H9 (cell line): ENCODE measurements around the gene GRK1. TPM values are rescaled to one million over a fixed set of nuclear protein-coding genes. Genes with fewer than 3 reads are reported as not detected.

Experiments used
- DNase-seq: peaks from one replicate; pipeline ENCODE4 v3.0.0-alpha.2; 2017
- H2AFZ ChIP-seq: one replicate; pipeline ENCODE4 v1.6.1; 2013; ENCODE audit warnings: mild to moderate bottlenecking, low read length, control low read depth, moderate library complexity
- H2AK5ac ChIP-seq: 2 replicates; pipeline ENCODE4 v1.6.1; 2013; ENCODE audit warnings: low read length, control low read depth, mixed read lengths; ENCODE audit not compliant: insufficient read length
- H2BK120ac ChIP-seq: one replicate; pipeline ENCODE4 v1.6.1; 2013; ENCODE audit warnings: low read depth, mild to moderate bottlenecking, low read length, control low read depth, inconsistent platforms; ENCODE audit not compliant: poor library complexity, severe bottlenecking
- H2BK12ac ChIP-seq: 2 replicates; pipeline ENCODE4 v1.6.1; 2013; ENCODE audit warnings: low read length, control low read depth, mixed read lengths, low read depth; ENCODE audit not compliant: insufficient read length
- H2BK15ac ChIP-seq: 2 replicates; pipeline ENCODE4 v1.6.1; 2013; ENCODE audit warnings: low read depth, low read length, control low read depth
- H2BK20ac ChIP-seq: one replicate; pipeline ENCODE4 v1.6.1; 2013; ENCODE audit warnings: low read depth, mild to moderate bottlenecking, low read length, control low read depth, inconsistent platforms; ENCODE audit not compliant: poor library complexity, severe bottlenecking
- H2BK5ac ChIP-seq: 2 replicates; pipeline ENCODE4 v1.6.1; 2013; ENCODE audit warnings: low read length, control low read depth, mixed read lengths; ENCODE audit not compliant: insufficient read length
- H3K14ac ChIP-seq: 2 replicates; pipeline ENCODE4 v1.6.1; 2013; ENCODE audit warnings: low read length, control low read depth; ENCODE audit not compliant: insufficient read depth
- H3K18ac ChIP-seq: 2 replicates; pipeline ENCODE4 v1.6.1; 2013; ENCODE audit warnings: low read depth, mild to moderate bottlenecking, mixed read lengths, low read length, control low read depth; ENCODE audit not compliant: insufficient read length
- H3K23ac ChIP-seq: 2 replicates; pipeline ENCODE4 v1.6.1; 2013; ENCODE audit warnings: low read length, control low read depth, mixed read lengths, low read depth; ENCODE audit not compliant: insufficient read length
- H3K23me2 ChIP-seq: 2 replicates; pipeline ENCODE4 v1.6.1; 2013; ENCODE audit warnings: low read depth, mild to moderate bottlenecking, mixed read lengths, low read length, control low read depth; ENCODE audit not compliant: insufficient read length, poor library complexity, severe bottlenecking
- H3K27ac ChIP-seq: 2 replicates; pipeline ENCODE4 v1.5.1; 2013; ENCODE audit warnings: low read length, control low read depth, mixed read lengths, low read depth; ENCODE audit not compliant: insufficient read length
- H3K27me3 ChIP-seq: 2 replicates; pipeline ENCODE4 v1.6.1; 2013; ENCODE audit warnings: low read length, control low read depth, inconsistent platforms; ENCODE audit not compliant: insufficient read depth
- H3K4ac ChIP-seq: 2 replicates; pipeline ENCODE4 v1.6.1; 2013; ENCODE audit warnings: low read depth, mild to moderate bottlenecking, control low read depth, inconsistent platforms, low read length, moderate library complexity
- H3K4me1 ChIP-seq: 2 replicates; pipeline ENCODE4 v1.6.1; 2013; ENCODE audit warnings: low read length, control low read depth, inconsistent platforms; ENCODE audit not compliant: insufficient read depth
- H3K4me2 ChIP-seq: 2 replicates; pipeline ENCODE4 v1.6.1; 2013; ENCODE audit warnings: low read length, control low read depth, mixed read lengths; ENCODE audit not compliant: insufficient read length, insufficient read depth
- H3K56ac ChIP-seq: 2 replicates; pipeline ENCODE4 v1.6.1; 2013; ENCODE audit warnings: low read depth, mild to moderate bottlenecking, mixed read lengths, low read length, control low read depth; ENCODE audit not compliant: insufficient read length
- H3K79me1 ChIP-seq: 2 replicates; pipeline ENCODE4 v1.6.1; 2013; ENCODE audit warnings: low read depth, mild to moderate bottlenecking, moderate library complexity, low read length, control low read depth, inconsistent platforms; ENCODE audit not compliant: insufficient read depth, poor library complexity, severe bottlenecking
- H3K79me2 ChIP-seq: 2 replicates; pipeline ENCODE4 v1.6.1; 2013; ENCODE audit warnings: low read length, control low read depth, inconsistent platforms; ENCODE audit not compliant: insufficient read depth
- H3K9ac ChIP-seq: 2 replicates; pipeline ENCODE4 v1.6.1; 2013; ENCODE audit warnings: low read length, control low read depth, mixed read lengths; ENCODE audit not compliant: insufficient read length; ENCODE audit errors: extremely low read depth
- H3K9me3 ChIP-seq: one replicate; pipeline ENCODE4 v1.6.1; 2013; ENCODE audit warnings: low read depth, low read length, inconsistent platforms; ENCODE audit not compliant: control insufficient read depth
- H3T11ph ChIP-seq: one replicate; pipeline ENCODE4 v1.6.1; 2013; ENCODE audit warnings: mild to moderate bottlenecking, low read length, control low read depth, inconsistent platforms
- H4K20me1 ChIP-seq: one replicate; pipeline ENCODE4 v1.6.1; 2013; ENCODE audit not compliant: control insufficient read depth, insufficient read length, insufficient read depth
- H4K5ac ChIP-seq: 2 replicates; pipeline ENCODE4 v1.6.1; 2013; ENCODE audit warnings: low read depth, mild to moderate bottlenecking, mixed read lengths, low read length, control low read depth; ENCODE audit not compliant: insufficient read length
- H4K8ac ChIP-seq: replicated peaks from 2 replicates; pipeline ENCODE4 v1.6.1; 2013; ENCODE audit warnings: low read length, control low read depth, mixed read lengths, low read depth; ENCODE audit not compliant: insufficient read length
- H4K91ac ChIP-seq: 2 replicates; pipeline ENCODE4 v1.6.1; 2013; ENCODE audit warnings: low read depth, mild to moderate bottlenecking, moderate library complexity, mixed read lengths, low read length, control low read depth; ENCODE audit not compliant: insufficient read length
- H3K27ac Mint-ChIP-seq, 3 experiments: 2 replicates in 2 of 3; 3 replicates in 1 of 3; pipeline ENCODE4 v1.8.0; 2020 to 2021; ENCODE audit warnings: mixed read lengths in 3 of 3, mild to moderate bottlenecking in 1 of 3, moderate library complexity in 1 of 3
- H3K27me3 Mint-ChIP-seq: 2 replicates; pipeline ENCODE4 v1.8.0; 2021; ENCODE audit warnings: low read depth, mild to moderate bottlenecking, moderate library complexity, mixed read lengths
- H3K36me3 Mint-ChIP-seq, 3 experiments: 2 replicates in 2 of 3; 3 replicates in 1 of 3; pipeline ENCODE4 v1.8.0; 2020 to 2021; ENCODE audit warnings: low read depth in 3 of 3, mixed read lengths in 3 of 3; ENCODE audit not compliant: insufficient read depth in 1 of 3
- H3K4me1 Mint-ChIP-seq, 2 experiments: 2 replicates each; pipeline ENCODE4 v1.8.0; 2020; ENCODE audit warnings: mixed read lengths in 2 of 2
- H3K4me3 Mint-ChIP-seq, 2 experiments: 2 replicates in 1 of 2; 3 replicates in 1 of 2; pipeline ENCODE4 v1.8.0; 2020 to 2021; ENCODE audit warnings: mild to moderate bottlenecking in 2 of 2, mixed read lengths in 2 of 2, moderate library complexity in 1 of 2
- H3K9me3 Mint-ChIP-seq, 2 experiments: 2 replicates in 1 of 2; 3 replicates in 1 of 2; pipeline ENCODE4 v1.8.0; 2020; ENCODE audit warnings: mild to moderate bottlenecking in 2 of 2, mixed read lengths in 2 of 2, moderate library complexity in 1 of 2
- WGBS: extraction: QIAGEN DNeasy Blood & Tissue Kit; methylation state at CpG from one replicate; pipeline ENCODE4 v1.1.7; 2013; ENCODE audit warnings: missing lambda C conversion rate, low lambda C conversion rate, mixed read lengths; ENCODE audit not compliant: insufficient read length; ENCODE audit errors: extremely low coverage; 5-methylcytosine and 5-hydroxymethylcytosine counted together
- total RNA-seq: library from RNA; stranded (reverse); gene quantifications from 2 replicates; pipeline ENCODE4 v1.2.1, GENCODE V29; 2021
- TF ChIP-seq, protein P1 (sequence below): fragments of 200-600 bp; sonication (generic); conservative IDR thresholded peaks from 3 replicates; pipeline ENCODE4 v1.8.0; 2021; ENCODE audit warnings: antibody characterized with exemption, mild to moderate bottlenecking

Gene GRK1
- total RNA-seq, 1 experiment from 2014 or later: 0.31 TPM

DNA sequence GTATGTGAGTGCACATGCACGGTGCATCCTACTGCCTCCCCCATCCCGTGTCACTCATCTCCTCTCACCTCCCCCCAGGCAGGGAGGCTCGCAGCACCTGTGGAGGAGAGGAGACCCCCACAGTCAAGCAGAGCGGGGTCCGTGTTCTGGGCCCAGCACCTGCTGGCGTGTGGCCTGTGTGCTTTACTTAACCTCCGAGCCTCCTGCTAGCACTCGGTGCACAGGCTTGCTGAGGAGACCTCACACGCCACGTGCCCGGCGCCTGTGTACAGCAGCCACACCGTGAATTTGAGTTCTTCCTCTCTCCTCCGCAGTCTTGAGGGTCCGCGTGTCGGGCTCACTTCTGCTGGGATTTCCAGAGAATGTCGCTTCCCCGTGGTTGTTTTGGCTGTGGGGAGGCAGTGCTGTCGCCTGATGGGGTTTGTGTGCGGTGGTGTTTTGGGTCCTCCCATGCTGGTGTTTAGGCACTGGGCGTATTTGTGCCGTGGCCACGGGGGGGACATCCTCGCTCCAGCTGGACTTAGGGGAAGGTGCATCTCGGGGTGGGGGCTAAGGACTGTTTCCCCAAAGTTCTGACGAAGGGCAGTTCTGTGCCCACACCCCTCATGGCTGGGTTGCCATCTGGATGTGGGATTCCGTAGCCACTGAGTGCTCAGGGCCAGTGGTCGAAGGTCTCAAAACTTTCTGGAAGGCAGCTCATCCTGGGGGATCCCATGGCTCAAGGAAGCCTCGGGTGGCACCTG, 57.2 kb downstream of the GRK1 start:
- Histone ChIP-seq H3K79me1 (no peaks in the 10 kb centered on the region), H3K14ac (no peak overlapping the region; the same call in 1 of the 2 replicates), H3K56ac (no peak overlapping the region), H3T11ph (no peak overlapping the region), H2BK12ac (no peak overlapping the region), H2BK5ac (no peak overlapping the region), H2AK5ac (no peak overlapping the region), H4K20me1 (no peaks in the 10 kb centered on the region), H3K9me3 (no peaks in the 10 kb centered on the region), H2BK20ac (no peak overlapping the region), H4K5ac (no peak overlapping the region), H3K4me1 (no peaks in the 10 kb centered on the region), H2BK120ac (no peak overlapping the region), H3K27ac (no peak overlapping the region), H4K91ac (no peak overlapping the region), H3K18ac (no peak overlapping the region), H2AFZ (no peak overlapping the region), H2BK15ac (no peak overlapping the region), H3K23me2 (peaks cover 5% of the 10 kb centered on the region), H3K79me2 (no peaks in the 10 kb centered on the region), H3K23ac (no peak overlapping the region), H3K27me3 (no peaks in the 10 kb centered on the region), H3K4me2 (peak overlapping the region; percentile 57), H3K9ac (no peak overlapping the region), H3K4ac (no peak overlapping the region), H4K8ac (no peak overlapping the region)
- Mint-ChIP-seq H3K4me3 (peak overlapping the region; percentile 72 to 77), H3K27me3 (no peaks in the 10 kb centered on the region), H3K36me3 (no peaks in the 10 kb centered on the region), H3K9me3 (peaks cover 0 to 4% of the 10 kb centered on the region in 2 experiments; a peak in 2 of 5 replicates), H3K27ac (peak overlapping the region in 2 of 3 experiments; percentile 77 to 78; a peak in 1 of 7 replicates), H3K4me1 (peaks cover 15 to 18% of the 10 kb centered on the region in 2 experiments)
- TF ChIP-seq, protein P1, sequence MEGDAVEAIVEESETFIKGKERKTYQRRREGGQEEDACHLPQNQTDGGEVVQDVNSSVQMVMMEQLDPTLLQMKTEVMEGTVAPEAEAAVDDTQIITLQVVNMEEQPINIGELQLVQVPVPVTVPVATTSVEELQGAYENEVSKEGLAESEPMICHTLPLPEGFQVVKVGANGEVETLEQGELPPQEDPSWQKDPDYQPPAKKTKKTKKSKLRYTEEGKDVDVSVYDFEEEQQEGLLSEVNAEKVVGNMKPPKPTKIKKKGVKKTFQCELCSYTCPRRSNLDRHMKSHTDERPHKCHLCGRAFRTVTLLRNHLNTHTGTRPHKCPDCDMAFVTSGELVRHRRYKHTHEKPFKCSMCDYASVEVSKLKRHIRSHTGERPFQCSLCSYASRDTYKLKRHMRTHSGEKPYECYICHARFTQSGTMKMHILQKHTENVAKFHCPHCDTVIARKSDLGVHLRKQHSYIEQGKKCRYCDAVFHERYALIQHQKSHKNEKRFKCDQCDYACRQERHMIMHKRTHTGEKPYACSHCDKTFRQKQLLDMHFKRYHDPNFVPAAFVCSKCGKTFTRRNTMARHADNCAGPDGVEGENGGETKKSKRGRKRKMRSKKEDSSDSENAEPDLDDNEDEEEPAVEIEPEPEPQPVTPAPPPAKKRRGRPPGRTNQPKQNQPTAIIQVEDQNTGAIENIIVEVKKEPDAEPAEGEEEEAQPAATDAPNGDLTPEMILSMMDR: no peak
- no peak for DNase-seq
- no CpG with 5 or more reads among the region's 30 CpGs for WGBS
